Measurements from ENCODE around the gene EML4. TPM values are rescaled to one million over a fixed set of nuclear protein-coding genes. Genes with fewer than 3 reads are reported as not detected.

Gene EML4
- total and polyA plus RNA-seq, 2 donors from 2014 or later: 13.0 to 53.6 TPM

DNA sequence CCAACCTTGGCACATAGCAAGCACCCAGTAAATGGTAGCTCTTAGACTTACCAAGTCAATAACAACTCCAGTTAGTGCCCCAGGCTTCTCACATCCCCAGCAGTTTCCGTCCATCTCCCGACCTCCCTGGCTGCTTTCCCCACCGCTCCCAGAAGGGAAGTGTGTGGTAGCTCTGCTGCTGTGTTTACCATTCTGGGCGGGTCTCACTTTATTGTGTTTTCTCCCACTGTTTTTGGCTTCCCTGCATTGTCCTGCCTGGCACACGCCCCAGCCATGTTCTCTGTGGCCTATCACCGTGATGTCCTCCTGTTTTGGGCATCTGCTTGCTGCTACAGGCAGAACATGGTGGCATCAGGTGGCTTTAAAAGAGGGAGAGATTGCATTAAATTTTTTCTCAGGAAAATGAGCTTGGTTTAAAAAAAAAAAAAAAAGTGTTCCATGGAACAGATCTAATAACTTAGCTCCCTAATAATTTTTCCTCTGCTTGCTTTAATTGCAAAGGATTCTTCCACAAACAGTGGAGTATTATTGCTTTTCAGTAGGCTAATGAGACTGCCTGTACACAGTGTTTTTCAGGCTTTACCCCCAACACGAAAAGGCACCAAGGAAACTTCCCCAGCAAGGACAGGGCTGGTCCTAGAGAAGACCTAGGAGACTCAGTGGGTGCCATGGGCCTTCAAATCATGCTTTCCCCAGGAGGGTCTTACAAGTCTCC is 199.8 kb downstream of the EML4 start:
- Histone ChIP-seq H3K4me1 (ENCODE audit: control insufficient read depth in 2 of 3, insufficient read depth in 2 of 3, low read depth in 1 of 3, low read length in 3 of 3) (peaks cover 0 to 18% (median 3%) of the 10 kb centered on the region in 3 donors), H3K9ac (ENCODE audit: low read length in 3 of 3) (no peak overlapping the region), H3K9me3 (ENCODE audit: control insufficient read depth in 2 of 3, insufficient read depth in 1 of 3, low read length in 3 of 3) (no peaks in the 10 kb centered on the region), H3K4me3 (ENCODE audit: low read length in 3 of 3) (no peak overlapping the region), H3K36me3 (ENCODE audit: control insufficient read depth in 2 of 3, insufficient read depth in 3 of 3, low read length in 3 of 3) (no peaks in the 10 kb centered on the region), H3K27me3 (ENCODE audit: control insufficient read depth, insufficient read depth, low read length) (no peaks in the 10 kb centered on the region), H3K27ac (ENCODE audit: low read depth in 2 of 2, low read length in 2 of 2) (no peak overlapping the region)
- TF ChIP-seq, protein P1, sequence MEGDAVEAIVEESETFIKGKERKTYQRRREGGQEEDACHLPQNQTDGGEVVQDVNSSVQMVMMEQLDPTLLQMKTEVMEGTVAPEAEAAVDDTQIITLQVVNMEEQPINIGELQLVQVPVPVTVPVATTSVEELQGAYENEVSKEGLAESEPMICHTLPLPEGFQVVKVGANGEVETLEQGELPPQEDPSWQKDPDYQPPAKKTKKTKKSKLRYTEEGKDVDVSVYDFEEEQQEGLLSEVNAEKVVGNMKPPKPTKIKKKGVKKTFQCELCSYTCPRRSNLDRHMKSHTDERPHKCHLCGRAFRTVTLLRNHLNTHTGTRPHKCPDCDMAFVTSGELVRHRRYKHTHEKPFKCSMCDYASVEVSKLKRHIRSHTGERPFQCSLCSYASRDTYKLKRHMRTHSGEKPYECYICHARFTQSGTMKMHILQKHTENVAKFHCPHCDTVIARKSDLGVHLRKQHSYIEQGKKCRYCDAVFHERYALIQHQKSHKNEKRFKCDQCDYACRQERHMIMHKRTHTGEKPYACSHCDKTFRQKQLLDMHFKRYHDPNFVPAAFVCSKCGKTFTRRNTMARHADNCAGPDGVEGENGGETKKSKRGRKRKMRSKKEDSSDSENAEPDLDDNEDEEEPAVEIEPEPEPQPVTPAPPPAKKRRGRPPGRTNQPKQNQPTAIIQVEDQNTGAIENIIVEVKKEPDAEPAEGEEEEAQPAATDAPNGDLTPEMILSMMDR (IDR thresholded peaks at IDR 0.05; ENCODE audit: borderline replicate concordance, extremely low read depth, insufficient read depth): no peak
- no peak for FAIRE-seq
- DNase-seq: peak in 1 of 5 donors; percentile 51
- intact Hi-C loops (cut with DNase I): no loop called here

DNA sequence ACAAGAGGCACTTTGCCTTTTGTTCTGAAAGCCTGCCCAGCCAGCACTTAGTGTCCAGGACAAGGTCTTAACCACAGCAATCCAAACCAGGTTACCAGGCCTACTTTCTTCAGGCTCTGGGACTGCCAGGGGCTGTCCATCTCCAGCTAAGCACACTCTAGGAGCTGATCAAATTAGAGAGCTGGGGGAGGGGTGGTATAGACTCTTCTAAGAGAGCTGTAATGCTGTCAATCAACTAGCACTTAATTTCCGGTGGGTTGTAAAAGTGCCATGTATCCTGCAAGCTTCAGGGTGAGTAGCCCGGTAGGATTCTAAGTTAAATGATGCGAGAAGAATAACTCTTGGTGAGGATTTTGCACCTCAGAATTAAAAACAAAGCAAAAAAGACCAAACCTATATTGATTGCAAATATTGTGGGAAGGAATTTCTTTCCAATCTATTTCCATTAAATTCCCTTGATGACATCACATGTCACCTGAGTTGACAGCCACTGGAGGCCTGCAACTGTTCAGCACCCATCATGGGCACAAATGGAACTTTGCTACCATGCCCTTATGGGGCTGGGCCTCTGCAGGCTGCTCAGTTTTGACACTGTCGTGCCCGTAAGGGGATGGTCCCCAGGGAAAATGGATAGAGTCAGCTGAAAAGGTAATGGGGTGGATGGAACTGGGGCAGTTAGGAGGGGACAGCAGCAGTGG is 200.5 kb downstream of the EML4 start:
- H3K4me1 ChIP-seq (ENCODE audit: control insufficient read depth in 2 of 3, insufficient read depth in 2 of 3, low read depth in 1 of 3, low read length in 3 of 3): peaks cover 0 to 18% (median 3%) of the 10 kb centered on the region in 3 donors
- H3K36me3 ChIP-seq (ENCODE audit: control insufficient read depth in 2 of 3, insufficient read depth in 3 of 3, low read length in 3 of 3): no peaks in the 10 kb centered on the region
- H3K4me3 ChIP-seq (ENCODE audit: low read length in 3 of 3): no peak overlapping the region
- peak in 4 of 5 donors; percentile 89 to 99 (median 94) for DNase-seq
- H3K9me3 ChIP-seq (ENCODE audit: control insufficient read depth in 2 of 3, insufficient read depth in 1 of 3, low read length in 3 of 3): no peaks in the 10 kb centered on the region
- no peaks in the 10 kb centered on the region for H3K27me3 ChIP-seq (ENCODE audit: control insufficient read depth, insufficient read depth, low read length)
- FAIRE-seq: no peak
- intact Hi-C loops (cut with DNase I): no loop called here
- no peak overlapping the region for H3K9ac ChIP-seq (ENCODE audit: low read length in 3 of 3)
- TF ChIP-seq, protein P1 (IDR thresholded peaks at IDR 0.05; ENCODE audit: borderline replicate concordance, extremely low read depth, insufficient read depth): no peak
- no peak overlapping the region for H3K27ac ChIP-seq (ENCODE audit: low read depth in 2 of 2, low read length in 2 of 2)

DNA sequence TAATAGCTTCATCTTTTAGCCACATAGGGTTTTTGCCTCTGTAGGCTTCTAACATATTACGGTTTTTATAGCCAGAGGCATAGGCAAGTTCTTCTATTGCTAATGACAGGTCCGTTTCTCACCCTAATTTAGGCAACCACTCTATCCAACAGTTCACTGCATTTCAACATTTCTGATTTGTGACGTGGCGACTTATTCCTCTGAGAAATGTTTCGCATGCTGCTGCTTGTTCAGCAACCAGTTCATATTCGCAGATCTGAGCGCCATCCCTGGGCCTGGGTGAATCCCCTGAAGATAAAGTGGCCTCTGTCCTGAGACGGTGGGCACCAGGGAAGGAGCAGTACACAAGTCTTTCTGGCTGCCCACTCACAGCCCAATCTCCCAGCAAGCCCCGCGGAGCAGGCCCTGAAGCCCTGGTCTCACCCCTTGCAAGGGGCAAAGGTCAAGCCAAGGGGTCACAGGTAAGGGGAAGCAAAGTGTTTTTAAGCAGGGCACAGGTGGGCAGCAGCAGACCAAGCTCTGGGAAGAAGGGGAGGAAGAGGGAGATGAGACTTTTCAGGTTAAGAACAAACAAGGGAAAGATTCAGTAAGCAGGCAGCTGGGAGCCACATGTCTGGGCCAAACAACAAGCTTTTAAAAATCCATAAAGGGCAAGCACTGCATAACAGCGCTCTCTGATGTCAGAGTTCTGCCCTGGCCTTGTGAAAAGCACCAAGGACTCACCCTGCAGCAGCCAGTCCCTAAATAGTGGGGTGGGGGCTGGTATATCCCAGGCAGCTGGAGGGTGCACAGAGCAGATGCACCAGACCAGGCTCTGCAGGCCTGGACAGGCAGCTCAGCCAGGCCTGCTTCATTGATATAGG is 202.7 kb downstream of the EML4 start:
- intact Hi-C loops (cut with DNase I): no loop called here
- no peak overlapping the region for H3K27ac ChIP-seq (ENCODE audit: low read depth in 2 of 2, low read length in 2 of 2)
- H3K36me3 ChIP-seq (ENCODE audit: control insufficient read depth in 2 of 3, insufficient read depth in 3 of 3, low read length in 3 of 3): no peaks in the 10 kb centered on the region
- TF ChIP-seq, protein P1 (IDR thresholded peaks at IDR 0.05; ENCODE audit: borderline replicate concordance, extremely low read depth, insufficient read depth): no peak
- no peak overlapping the region for H3K4me3 ChIP-seq (ENCODE audit: low read length in 3 of 3)
- no peaks in the 10 kb centered on the region for H3K9me3 ChIP-seq (ENCODE audit: control insufficient read depth in 2 of 3, insufficient read depth in 1 of 3, low read length in 3 of 3)
- H3K4me1 ChIP-seq (ENCODE audit: control insufficient read depth in 2 of 3, insufficient read depth in 2 of 3, low read depth in 1 of 3, low read length in 3 of 3): peaks cover 0 to 18% (median 3%) of the 10 kb centered on the region in 3 donors
- H3K27me3 ChIP-seq (ENCODE audit: control insufficient read depth, insufficient read depth, low read length): no peaks in the 10 kb centered on the region
- H3K9ac ChIP-seq (ENCODE audit: low read length in 3 of 3): no peak overlapping the region
- DNase-seq: peak in 1 of 5 donors; percentile 63
- FAIRE-seq: no peak
